GM19395 (cell line): Measurements from ENCODE around the gene LMX1B.
"Not testable (repeated sequence)": the region's sequence is repeated elsewhere in the genome, so short reads cannot be mapped to it uniquely, and the experiment has no call there.

Experiments
- ATAC-seq: cut with Tn5 transposase; IDR thresholded peaks from one replicate; pipeline ENCODE4 v1.9.1; 2021; ENCODE audit warnings: mild to moderate bottlenecking, moderate library complexity; ENCODE audit not compliant: unreplicated experiment

Gene LMX1B

DNA sequence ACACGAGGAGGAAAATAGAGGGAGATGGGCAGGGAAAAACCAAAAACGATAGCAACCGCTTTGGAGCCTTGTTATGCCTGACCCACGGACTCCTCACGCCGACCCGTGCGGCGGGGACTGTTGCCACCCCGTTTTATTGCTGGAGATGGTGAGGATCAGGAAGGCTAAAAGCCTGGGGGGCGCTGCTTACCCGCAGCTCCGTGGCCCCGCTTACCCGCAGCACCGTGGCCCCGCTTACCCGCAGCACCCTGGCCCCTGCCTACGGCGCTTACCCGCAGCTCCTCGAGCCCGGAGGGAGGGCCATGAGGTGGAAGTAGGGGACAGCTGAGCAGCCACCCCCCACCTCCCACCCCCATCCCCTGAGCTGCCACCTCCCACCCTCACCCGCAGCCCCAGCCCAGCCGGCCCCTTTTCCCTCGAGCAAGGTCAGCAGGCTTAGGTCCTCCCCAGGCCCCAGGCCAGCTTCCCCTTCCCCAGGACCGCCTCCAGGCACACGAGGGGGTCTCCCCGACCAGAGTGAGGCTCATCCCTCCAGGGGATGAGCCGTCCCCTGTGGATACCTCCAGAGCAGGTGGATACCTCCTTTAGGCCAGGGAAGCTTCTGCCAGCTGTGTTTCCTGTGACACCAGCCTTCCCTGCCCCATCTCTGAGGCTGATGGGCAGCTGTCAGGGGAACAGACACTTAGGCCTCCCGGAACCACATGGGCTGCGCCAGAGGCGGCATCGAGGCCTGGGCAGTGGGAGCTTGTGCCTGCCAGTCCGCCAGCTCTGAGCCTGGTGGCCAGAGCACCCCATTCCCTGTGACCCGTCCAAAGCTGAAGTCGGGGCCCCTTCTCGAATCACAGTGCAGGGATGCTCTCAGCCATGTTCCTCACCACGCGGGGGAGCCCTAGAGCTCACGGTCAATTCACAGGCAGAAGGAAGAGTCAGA, 92.3 kb downstream of the LMX1B start:
- ATAC-seq: no peak

- ATAC-seq: no peak
Observed at GRCh38 chr9:126706698-126707053, 92.9 kb downstream of the LMX1B start.

- no peak for ATAC-seq
Observed at GRCh38 chr9:126707083-126707482, 93.4 kb downstream of the LMX1B start.

DNA sequence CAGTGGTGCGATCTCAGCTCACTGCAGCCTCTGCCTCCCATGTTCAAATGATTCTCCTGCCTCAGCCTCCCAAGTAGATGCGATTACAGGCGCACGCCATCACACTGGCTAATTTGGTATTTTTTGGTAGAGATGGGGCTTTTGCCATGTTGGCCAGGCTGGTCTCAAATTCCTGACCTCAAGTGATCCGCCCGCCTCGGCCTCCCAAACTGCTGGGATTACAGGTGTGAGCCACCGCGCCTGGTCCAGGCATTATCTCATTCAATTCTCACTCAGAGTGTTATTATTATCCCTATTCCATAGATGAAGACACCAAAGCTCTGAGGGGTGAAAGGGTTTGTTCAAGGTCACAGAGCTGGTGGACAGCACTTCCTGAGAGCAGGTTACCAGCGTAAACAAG, 94.0 kb downstream of the LMX1B start:
- not testable (repeated sequence) for ATAC-seq

- no peak for ATAC-seq
Observed at GRCh38 chr9:126708178-126708577, 94.5 kb downstream of the LMX1B start.

DNA sequence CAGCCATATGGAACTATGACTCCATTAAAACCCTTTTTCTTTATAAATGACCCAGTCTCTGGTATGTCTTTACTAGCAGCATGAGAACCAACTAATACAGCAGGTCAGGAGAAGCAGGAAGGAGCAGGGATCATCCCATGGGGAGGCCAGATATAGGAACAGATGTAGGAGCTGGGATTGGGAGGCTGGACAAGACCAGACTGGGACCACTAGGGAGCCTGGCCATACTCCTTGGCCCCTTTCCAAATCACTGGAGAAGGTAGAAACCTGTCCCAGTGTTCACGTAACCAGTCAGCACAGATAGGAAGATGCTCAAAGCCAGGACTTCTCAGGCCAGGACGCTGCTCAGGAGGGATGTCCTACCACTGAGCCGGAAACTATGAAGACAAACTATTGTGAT, 95.5 kb downstream of the LMX1B start:
- no peak for ATAC-seq

GRCh38 chr9:126715382-126715781, 101.7 kb downstream of the LMX1B start:
- no peak for ATAC-seq

GRCh38 chr9:126717441-126717840, 103.7 kb downstream of the LMX1B start:
- not testable (repeated sequence) for ATAC-seq

DNA sequence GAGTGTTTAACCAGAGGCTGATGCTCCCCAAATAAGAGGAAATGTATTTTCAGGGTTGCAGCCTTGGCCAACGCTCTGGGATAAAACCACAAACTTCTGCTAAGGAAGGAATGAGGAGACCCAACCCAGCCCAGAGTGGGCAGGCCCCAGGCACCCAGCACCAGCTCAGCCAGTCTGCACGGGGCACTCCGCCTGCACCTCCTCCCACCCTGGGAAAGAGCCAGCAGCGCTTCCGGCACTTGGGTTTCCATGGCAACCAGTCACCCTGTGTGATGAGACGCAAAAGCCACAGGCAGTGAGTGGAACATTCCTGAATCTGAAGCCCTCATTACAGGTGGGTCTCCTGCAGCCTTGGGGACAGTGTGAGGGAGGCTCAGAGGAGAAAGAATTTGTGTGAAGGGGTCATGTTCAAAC, 105.9 kb downstream of the LMX1B start:
- no peak for ATAC-seq

DNA sequence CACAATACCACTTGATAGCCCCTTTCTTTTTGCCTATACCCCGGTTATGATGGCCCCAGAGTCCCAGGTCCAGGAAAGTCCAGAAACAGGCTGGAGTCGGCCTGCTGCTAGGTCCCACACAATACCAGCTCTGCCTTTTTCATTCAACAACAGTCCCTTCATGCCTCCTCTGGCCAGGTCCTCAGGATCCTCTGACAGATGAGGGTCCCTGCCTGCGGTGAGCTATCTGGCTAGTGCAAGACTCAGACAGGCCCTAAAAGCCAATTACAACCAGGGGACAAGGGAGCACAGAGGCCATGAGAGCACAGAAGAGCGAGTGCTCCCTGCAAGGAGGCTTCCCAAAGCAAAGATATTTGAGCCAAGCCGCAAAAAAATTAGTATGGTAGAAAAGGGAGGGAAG, 106.3 kb downstream of the LMX1B start:
- no peak for ATAC-seq

DNA sequence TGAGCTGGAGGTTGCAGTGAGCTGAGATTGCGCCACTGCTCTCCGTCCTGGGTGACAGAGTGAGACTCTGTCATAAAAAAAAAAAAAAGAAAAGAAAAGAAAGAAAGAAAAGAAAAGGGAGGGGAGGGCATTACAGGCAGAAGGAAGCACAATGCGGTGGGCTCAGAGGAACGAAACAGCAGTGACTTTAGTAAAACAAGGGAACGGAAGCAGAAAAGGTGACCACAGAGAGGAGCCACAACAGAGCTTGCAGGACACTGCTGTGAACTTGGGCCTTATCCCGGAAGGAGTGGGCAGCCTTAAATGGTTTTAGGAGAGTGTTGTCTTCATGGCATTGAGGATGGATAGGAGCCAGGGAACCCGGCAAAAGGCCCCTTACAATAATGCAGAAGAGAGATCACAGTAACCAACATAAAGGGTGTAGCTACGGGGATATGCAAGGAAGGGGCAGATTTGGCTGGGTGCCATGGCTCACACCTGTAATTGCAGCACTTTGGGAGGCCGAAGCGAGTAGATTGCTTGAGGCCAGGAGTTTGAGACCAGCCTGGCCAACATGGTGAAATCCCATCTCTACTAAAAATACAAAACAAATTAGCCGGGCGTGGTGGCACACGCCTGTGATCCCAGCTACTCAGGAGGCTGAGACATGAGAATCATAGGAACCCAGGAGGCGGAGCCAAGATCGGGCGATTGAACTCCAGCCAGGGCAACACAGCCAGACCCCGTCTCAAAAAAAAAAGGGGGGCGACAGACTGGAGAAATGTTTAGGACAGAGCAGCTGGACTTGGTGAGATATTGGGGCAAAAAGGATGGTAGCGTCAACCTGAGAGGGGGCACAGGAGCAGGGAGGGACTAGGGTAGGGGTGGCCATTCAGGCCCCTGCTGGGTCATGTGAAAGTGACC, 107.2 kb downstream of the LMX1B start:
- no peak for ATAC-seq

GRCh38 chr9:126721564-126721981, 107.8 kb downstream of the LMX1B start:
- no peak for ATAC-seq

DNA sequence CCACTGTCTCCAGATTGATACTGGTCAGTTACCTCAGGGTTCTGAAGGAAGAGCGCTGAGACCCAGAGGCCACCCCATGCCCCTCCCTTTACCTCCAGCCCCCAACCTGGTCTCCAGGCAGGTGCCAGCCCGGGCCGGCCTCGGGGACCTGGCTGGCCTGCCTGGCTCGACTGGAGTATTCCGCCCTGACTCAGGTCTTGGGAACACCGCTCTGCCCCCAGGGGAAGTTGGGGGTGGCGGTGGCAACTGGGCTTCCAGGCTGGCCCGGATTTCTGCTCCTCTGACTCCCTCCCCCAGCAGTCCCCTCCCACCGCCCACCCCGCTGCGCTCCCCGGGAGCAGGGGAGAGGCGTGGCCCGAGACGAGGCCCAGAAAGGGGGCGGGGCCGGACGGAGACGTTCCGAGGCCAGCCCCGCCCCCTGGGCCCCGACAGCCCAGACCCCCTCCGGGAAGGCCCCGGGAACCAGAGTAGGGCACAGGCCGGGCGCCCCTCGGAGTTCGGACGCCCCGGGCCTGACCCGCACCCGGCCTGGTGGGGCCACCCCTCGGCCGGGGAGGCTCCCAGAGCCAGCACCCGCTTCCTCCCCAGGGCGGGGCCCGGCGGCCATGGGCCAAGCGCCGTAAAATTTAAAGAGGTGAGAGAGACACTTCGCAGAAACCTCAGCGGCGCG, 108.7 kb downstream of the LMX1B start:
- ATAC-seq: peak; percentile 70

GRCh38 chr9:126722922-126723806, 109.4 kb downstream of the LMX1B start:
- ATAC-seq: peak; percentile 47

GRCh38 chr9:126723807-126724172, 110.1 kb downstream of the LMX1B start:
- no peak for ATAC-seq

DNA sequence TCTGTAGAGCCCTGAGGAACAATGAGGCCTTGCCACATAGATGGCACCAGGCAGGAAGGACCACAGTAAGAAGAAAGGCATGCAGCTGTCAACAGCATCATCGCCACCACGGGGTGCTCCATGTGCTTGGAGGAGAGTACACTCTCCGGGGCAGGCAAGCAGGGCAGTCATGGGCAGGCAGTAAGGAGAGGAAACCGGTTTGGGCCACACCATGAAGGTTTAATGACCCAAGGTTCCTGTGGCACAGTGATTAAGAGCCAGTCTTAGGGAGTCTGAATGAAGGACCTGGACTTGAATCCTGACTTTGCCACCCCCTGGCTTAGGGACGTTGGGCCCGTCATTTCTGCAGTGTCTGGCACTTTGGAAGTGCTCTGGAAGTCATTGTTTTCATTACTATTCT, 110.5 kb downstream of the LMX1B start:
- no peak for ATAC-seq

DNA sequence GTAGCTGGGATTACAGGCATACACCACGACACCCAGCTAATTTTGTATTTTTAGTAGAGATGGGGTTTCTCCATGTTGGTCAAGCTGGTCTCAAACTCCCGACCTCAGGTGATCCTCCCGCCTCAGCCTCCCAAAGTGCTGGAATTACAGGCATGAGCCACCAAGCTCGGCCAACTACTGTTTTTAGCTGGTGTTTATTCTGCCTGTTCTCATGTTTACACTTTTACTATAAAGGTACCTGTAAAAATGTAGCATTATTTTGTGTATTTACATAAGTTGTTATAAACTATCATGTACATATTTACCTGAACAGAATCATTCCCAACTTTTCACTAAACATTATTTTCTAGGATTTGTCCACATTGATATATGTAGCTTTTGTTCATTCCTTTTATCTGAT, 111.8 kb downstream of the LMX1B start:
- not testable (repeated sequence) for ATAC-seq

DNA sequence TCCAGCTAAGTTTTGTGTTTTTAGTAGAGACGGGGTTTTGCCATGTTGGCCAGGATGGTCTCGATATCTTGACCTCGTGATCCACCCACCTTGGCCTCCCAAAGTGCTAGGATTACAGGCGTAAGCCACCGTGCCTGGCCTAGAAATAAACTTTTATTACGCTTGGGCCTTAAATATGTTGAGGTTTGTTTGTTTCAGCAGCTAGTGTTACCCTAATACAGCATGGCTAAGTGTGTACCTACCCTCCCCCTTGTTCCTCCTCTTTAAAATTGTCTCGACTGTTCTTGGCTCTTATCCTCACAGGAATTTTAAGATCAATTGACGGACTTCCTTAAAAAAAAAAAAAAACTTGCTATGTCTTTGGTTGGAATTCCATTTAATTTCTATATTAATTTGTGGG, 114.5 kb downstream of the LMX1B start:
- ATAC-seq: not testable (repeated sequence)

DNA sequence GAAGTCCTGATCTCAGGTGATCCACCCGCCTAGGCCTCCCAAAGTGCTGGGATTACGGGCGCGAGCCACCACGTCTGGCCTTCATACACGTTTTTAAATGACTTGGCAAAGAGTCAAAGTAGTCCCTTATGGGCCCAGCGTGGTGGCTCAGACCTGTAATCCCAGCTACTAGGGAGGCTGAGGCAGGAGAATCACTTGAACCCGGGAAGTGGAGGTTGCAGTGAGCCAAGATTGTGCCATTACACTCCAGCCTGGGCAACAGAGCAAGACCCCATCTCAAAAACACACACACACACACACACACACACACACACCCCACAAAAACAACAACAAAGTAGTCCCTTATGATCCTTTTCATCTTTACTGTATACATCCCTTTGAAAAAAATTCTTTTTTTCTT, 116.9 kb downstream of the LMX1B start:
- ATAC-seq: not testable (repeated sequence)

- no peak for ATAC-seq
Observed at GRCh38 chr9:126733005-126733404, 119.3 kb downstream of the LMX1B start.
